ENCODE measurements around the gene SORCS2. TPM values are rescaled to one million over a fixed set of nuclear protein-coding genes. Genes with fewer than 3 reads are reported as not detected.

Gene SORCS2
- polyA plus RNA-seq, 1 donor from 2014 or later, result 1.0 TPM

- no peak for TF ChIP-seq CTCF (IDR thresholded peaks at IDR 0.05; ENCODE audit: poor library complexity, severe bottlenecking)
Observed at GRCh38 chr4:7465017-7465416, 272.7 kb downstream of the SORCS2 start (continued).

- no peak overlapping the region for H3K4me3 ChIP-seq (ENCODE audit: low read length)
- no peaks in the 10 kb centered on the region for H3K9me3 ChIP-seq (ENCODE audit: low read length)
- TF ChIP-seq CTCF (IDR thresholded peaks at IDR 0.05; ENCODE audit: poor library complexity, severe bottlenecking) (no peak), EZH2 (IDR thresholded peaks at IDR 0.05; ENCODE audit: borderline replicate concordance, insufficient read depth, low read length, poor library complexity, severe bottlenecking) (no peak), TAF1 (IDR thresholded peaks at IDR 0.05; ENCODE audit: low read depth) (no peak), POLR2AphosphoS5 (IDR thresholded peaks at IDR 0.05) (no peak), REST (IDR thresholded peaks at IDR 0.05; ENCODE audit: borderline replicate concordance) (no peak), SMC3 (conservative IDR thresholded peaks at IDR 0.05; ENCODE audit: poor library complexity) (no peak), EP300 (conservative IDR thresholded peaks at IDR 0.05; ENCODE audit: poor library complexity, severe bottlenecking) (no peak), MXI1 (conservative IDR thresholded peaks at IDR 0.05; ENCODE audit: poor library complexity, severe bottlenecking) (no peak), RAD21 (conservative IDR thresholded peaks at IDR 0.05) (no peak)
- no peak overlapping the region for H3K9ac ChIP-seq (ENCODE audit: low read length)
- H3K9me2 ChIP-seq (ENCODE audit: insufficient read depth, low read length), result no peaks in the 10 kb centered on the region
- no peak overlapping the region for H3K4me2 ChIP-seq (ENCODE audit: low read length)
- H3F3A ChIP-seq (ENCODE audit: insufficient read depth, low read length, poor library complexity, severe bottlenecking), result no peaks in the 10 kb centered on the region
- H3K79me2 ChIP-seq (replicated peaks; ENCODE audit: insufficient read depth, low read length), result no peaks in the 10 kb centered on the region
- H3K27me3 ChIP-seq (ENCODE audit: insufficient read depth, low read depth, low read length), result no peaks in the 10 kb centered on the region
- no peak overlapping the region for H2AFZ ChIP-seq (ENCODE audit: low read depth, low read length)
- H3K36me3 ChIP-seq (ENCODE audit: insufficient read depth, low read length), result no peaks in the 10 kb centered on the region
- H3K27ac ChIP-seq (ENCODE audit: low read length), result no peak overlapping the region
- no peaks in the 10 kb centered on the region for H4K20me1 ChIP-seq (ENCODE audit: insufficient read depth)
Observed at GRCh38 chr4:7466215-7466614, 273.9 kb downstream of the SORCS2 start.

GRCh38 chr4:7466904-7467303, 274.6 kb downstream of the SORCS2 start:
- Histone ChIP-seq H3K4me3 (ENCODE audit: low read length) (no peak overlapping the region), H3F3A (ENCODE audit: insufficient read depth, low read length, poor library complexity, severe bottlenecking) (no peaks in the 10 kb centered on the region), H3K79me2 (replicated peaks; ENCODE audit: insufficient read depth, low read length) (no peaks in the 10 kb centered on the region), H3K9ac (ENCODE audit: low read length) (no peak overlapping the region), H3K27ac (ENCODE audit: low read length) (no peak overlapping the region), H3K4me2 (ENCODE audit: low read length) (no peak overlapping the region), H3K9me3 (ENCODE audit: low read length) (no peaks in the 10 kb centered on the region), H3K9me2 (ENCODE audit: insufficient read depth, low read length) (no peaks in the 10 kb centered on the region), H3K36me3 (ENCODE audit: insufficient read depth, low read length) (no peaks in the 10 kb centered on the region), H4K20me1 (ENCODE audit: insufficient read depth) (no peaks in the 10 kb centered on the region), H3K27me3 (ENCODE audit: insufficient read depth, low read depth, low read length) (no peaks in the 10 kb centered on the region), H2AFZ (ENCODE audit: low read depth, low read length) (no peak overlapping the region)
- TF ChIP-seq REST (IDR thresholded peaks at IDR 0.05; ENCODE audit: borderline replicate concordance) (no peak), POLR2AphosphoS5 (IDR thresholded peaks at IDR 0.05) (no peak), SMC3 (conservative IDR thresholded peaks at IDR 0.05; ENCODE audit: poor library complexity) (no peak), EP300 (conservative IDR thresholded peaks at IDR 0.05; ENCODE audit: poor library complexity, severe bottlenecking) (no peak), MXI1 (conservative IDR thresholded peaks at IDR 0.05; ENCODE audit: poor library complexity, severe bottlenecking) (no peak), RAD21 (conservative IDR thresholded peaks at IDR 0.05) (no peak), CTCF (IDR thresholded peaks at IDR 0.05; ENCODE audit: poor library complexity, severe bottlenecking) (no peak), EZH2 (IDR thresholded peaks at IDR 0.05; ENCODE audit: borderline replicate concordance, insufficient read depth, low read length, poor library complexity, severe bottlenecking) (no peak), TAF1 (IDR thresholded peaks at IDR 0.05; ENCODE audit: low read depth) (no peak)

Measured in neural cell (in vitro differentiated cells).